Measurements from ENCODE around the gene SH3D19. TPM values are rescaled to one million over a fixed set of nuclear protein-coding genes. Genes with fewer than 3 reads are reported as not detected.

SH3D19 gene
- total and polyA plus RNA-seq, 4 donors: 40.3 to 62.1 (median 40.9) TPM

DNA sequence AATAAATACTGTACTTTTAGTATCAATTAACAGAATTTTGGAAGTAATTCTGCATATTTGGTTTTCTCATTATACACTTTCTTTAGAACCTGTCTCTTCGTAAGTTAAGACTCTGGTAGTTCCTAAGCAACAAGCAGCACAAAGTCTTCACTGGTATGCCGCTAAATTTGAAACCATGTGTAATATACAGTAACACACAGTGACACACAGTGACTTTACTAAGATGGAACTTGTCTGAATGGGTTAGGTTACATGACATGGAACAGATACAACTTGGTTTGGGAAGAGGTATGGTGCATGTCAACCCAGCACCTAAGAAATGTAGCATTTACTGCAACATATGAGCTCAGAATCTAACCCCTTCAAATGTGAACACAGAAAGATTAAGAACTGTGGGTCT, 132.0 kb downstream of the SH3D19 start:
- DNase-seq (ENCODE audit: low read depth in 4 of 6, low spot score in 6 of 6): no peak
- Histone ChIP-seq H3K27me3 (ENCODE audit: control insufficient read depth, insufficient read depth, low read length) (no peaks in the 10 kb centered on the region), H3K36me3 (ENCODE audit: control insufficient read depth, insufficient read depth, low read length) (no peaks in the 10 kb centered on the region), H3K27ac (ENCODE audit: low read depth, low read length) (no peak overlapping the region), H3K9me3 (ENCODE audit: control insufficient read depth, insufficient read depth, low read length) (no peaks in the 10 kb centered on the region), H3K4me3 (ENCODE audit: low read depth, low read length) (no peak overlapping the region), H3K4me1 (ENCODE audit: control insufficient read depth, insufficient read depth, low read length) (peaks cover 3% of the 10 kb centered on the region)
- WGBS (ENCODE audit: insufficient coverage): no CpG with 5 or more reads among the region's 2 CpGs

GRCh38 chr4:151192556-151193235, 132.7 kb downstream of the SH3D19 start:
- no peak overlapping the region for H3K4me3 ChIP-seq (ENCODE audit: low read depth, low read length)
- DNase-seq (ENCODE audit: low read depth in 4 of 6, low spot score in 6 of 6): no peak
- no CpG with 5 or more reads among the region's 1 CpG for WGBS (ENCODE audit: insufficient coverage)
- H3K27me3 ChIP-seq (ENCODE audit: control insufficient read depth, insufficient read depth, low read length): no peaks in the 10 kb centered on the region
- H3K36me3 ChIP-seq (ENCODE audit: control insufficient read depth, insufficient read depth, low read length): no peaks in the 10 kb centered on the region
- no peaks in the 10 kb centered on the region for H3K4me1 ChIP-seq (ENCODE audit: control insufficient read depth, insufficient read depth, low read length)
- H3K27ac ChIP-seq (ENCODE audit: low read depth, low read length): no peak overlapping the region
- no peaks in the 10 kb centered on the region for H3K9me3 ChIP-seq (ENCODE audit: control insufficient read depth, insufficient read depth, low read length)

- H3K27me3 ChIP-seq (ENCODE audit: control insufficient read depth, insufficient read depth, low read length): no peaks in the 10 kb centered on the region
- no peak overlapping the region for H3K4me3 ChIP-seq (ENCODE audit: low read depth, low read length)
- no peak for DNase-seq (ENCODE audit: low read depth in 4 of 6, low spot score in 6 of 6)
- H3K27ac ChIP-seq (ENCODE audit: low read depth, low read length): peak overlapping the region; percentile 7
- H3K9me3 ChIP-seq (ENCODE audit: control insufficient read depth, insufficient read depth, low read length): no peaks in the 10 kb centered on the region
- H3K4me1 ChIP-seq (ENCODE audit: control insufficient read depth, insufficient read depth, low read length): no peaks in the 10 kb centered on the region
- H3K36me3 ChIP-seq (ENCODE audit: control insufficient read depth, insufficient read depth, low read length): no peaks in the 10 kb centered on the region
- WGBS (ENCODE audit: insufficient coverage): 80% methylated on average over 3 of the region's 6 CpGs
Measured at GRCh38 chr4:151184523-151185458, 140.6 kb downstream of the SH3D19 start.

DNA sequence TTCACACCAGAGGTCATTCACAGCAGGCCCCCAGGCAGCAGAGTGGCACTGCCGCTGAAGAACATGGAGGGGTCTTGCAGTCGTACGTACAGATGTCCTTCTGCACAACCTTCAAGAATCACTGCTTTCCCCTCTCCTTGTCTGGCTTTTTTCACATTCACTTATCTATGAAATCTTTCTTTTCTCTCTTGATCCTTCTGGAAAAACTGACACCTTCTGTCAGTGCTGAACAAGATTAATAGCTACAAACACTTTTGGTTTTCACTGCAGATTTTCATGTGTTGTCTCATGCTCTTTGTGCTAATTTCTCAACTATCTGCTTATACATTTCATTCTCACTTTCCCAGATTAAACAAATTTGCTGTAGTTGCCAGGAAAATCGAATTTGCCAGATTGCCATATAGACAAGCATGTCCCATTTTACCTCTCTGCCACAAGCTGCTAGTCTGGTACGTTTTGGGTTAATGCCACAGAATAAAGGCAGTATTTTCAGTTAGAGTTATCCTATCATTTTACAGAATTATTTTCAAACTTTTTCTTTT, 142.9 kb downstream of the SH3D19 start:
- H3K9me3 ChIP-seq (ENCODE audit: control insufficient read depth, insufficient read depth, low read length): no peaks in the 10 kb centered on the region
- WGBS (ENCODE audit: insufficient coverage): 90% methylated on average over 4 of the region's 5 CpGs
- no peak overlapping the region for H3K27ac ChIP-seq (ENCODE audit: low read depth, low read length)
- no peak overlapping the region for H3K4me3 ChIP-seq (ENCODE audit: low read depth, low read length)
- H3K4me1 ChIP-seq (ENCODE audit: control insufficient read depth, insufficient read depth, low read length): no peaks in the 10 kb centered on the region
- no peaks in the 10 kb centered on the region for H3K36me3 ChIP-seq (ENCODE audit: control insufficient read depth, insufficient read depth, low read length)
- no peaks in the 10 kb centered on the region for H3K27me3 ChIP-seq (ENCODE audit: control insufficient read depth, insufficient read depth, low read length)
- peak in 1 of 6 donors; percentile 56 for DNase-seq (ENCODE audit: low read depth in 4 of 6, low spot score in 6 of 6)

DNA sequence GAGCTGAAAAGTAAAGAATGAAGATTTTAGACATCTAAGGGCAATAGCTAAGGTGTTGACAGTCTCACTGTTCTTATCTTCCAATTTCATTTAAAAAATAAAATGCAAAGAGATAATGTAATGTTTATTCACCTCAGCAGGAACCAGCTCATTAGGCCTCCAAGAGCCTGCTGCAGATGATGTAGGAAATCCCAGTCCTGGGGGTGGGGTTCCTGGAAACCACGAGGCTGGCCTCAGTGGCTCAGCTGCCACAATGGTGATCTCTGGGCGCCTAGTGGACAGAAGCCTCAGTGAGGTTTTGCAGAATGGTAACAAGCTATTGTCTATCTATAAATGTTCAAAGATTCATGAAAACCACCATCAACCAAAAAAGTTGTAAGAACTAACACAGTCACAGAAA, 148.7 kb downstream of the SH3D19 start:
- no peak for DNase-seq (ENCODE audit: low read depth in 4 of 6, low spot score in 6 of 6)
- H3K27ac ChIP-seq (ENCODE audit: low read depth, low read length): no peak overlapping the region
- no peaks in the 10 kb centered on the region for H3K9me3 ChIP-seq (ENCODE audit: control insufficient read depth, insufficient read depth, low read length)
- no peaks in the 10 kb centered on the region for H3K4me1 ChIP-seq (ENCODE audit: control insufficient read depth, insufficient read depth, low read length)
- no peaks in the 10 kb centered on the region for H3K27me3 ChIP-seq (ENCODE audit: control insufficient read depth, insufficient read depth, low read length)
- H3K36me3 ChIP-seq (ENCODE audit: control insufficient read depth, insufficient read depth, low read length): peaks cover 13% of the 10 kb centered on the region
- no peak overlapping the region for H3K4me3 ChIP-seq (ENCODE audit: low read depth, low read length)
- no CpG with 5 or more reads among the region's 2 CpGs for WGBS (ENCODE audit: insufficient coverage)

GRCh38 chr4:151175754-151176631, 149.4 kb downstream of the SH3D19 start:
- WGBS (ENCODE audit: insufficient coverage): 85% methylated on average over 4 of the region's 8 CpGs
- H3K9me3 ChIP-seq (ENCODE audit: control insufficient read depth, insufficient read depth, low read length): no peaks in the 10 kb centered on the region
- no peak overlapping the region for H3K4me3 ChIP-seq (ENCODE audit: low read depth, low read length)
- H3K27me3 ChIP-seq (ENCODE audit: control insufficient read depth, insufficient read depth, low read length): no peaks in the 10 kb centered on the region
- H3K27ac ChIP-seq (ENCODE audit: low read depth, low read length): no peak overlapping the region
- peaks cover 13% of the 10 kb centered on the region for H3K36me3 ChIP-seq (ENCODE audit: control insufficient read depth, insufficient read depth, low read length)
- no peaks in the 10 kb centered on the region for H3K4me1 ChIP-seq (ENCODE audit: control insufficient read depth, insufficient read depth, low read length)
- peak in 1 of 6 donors; percentile 6 for DNase-seq (ENCODE audit: low read depth in 4 of 6, low spot score in 6 of 6)

DNA sequence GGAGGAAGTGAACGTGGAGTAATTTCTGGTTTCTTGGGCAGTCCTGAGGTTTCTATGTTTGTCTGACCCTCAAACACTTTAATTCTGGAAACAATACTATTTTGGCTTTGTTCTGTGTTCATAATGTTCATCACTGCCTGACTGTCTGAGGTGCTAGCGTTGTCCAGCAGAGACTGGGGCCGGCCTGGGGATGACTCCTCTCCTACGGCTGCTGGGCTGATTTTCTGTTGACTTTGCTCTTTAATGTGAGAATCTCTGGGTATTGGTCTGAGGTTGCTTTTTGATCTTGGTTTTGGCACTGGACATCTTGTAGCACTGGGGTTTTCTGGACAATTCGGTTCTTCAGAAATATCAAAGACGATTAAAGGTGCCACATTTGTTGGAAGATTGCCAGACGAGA, 150.2 kb downstream of the SH3D19 start:
- H3K4me3 ChIP-seq (ENCODE audit: low read depth, low read length): no peak overlapping the region
- H3K4me1 ChIP-seq (ENCODE audit: control insufficient read depth, insufficient read depth, low read length): no peaks in the 10 kb centered on the region
- WGBS (ENCODE audit: insufficient coverage): 81% methylated on average over 5 of the region's 7 CpGs
- peak in 1 of 6 donors; percentile 55 for DNase-seq (ENCODE audit: low read depth in 4 of 6, low spot score in 6 of 6)
- peaks cover 13% of the 10 kb centered on the region for H3K36me3 ChIP-seq (ENCODE audit: control insufficient read depth, insufficient read depth, low read length)
- no peak overlapping the region for H3K27ac ChIP-seq (ENCODE audit: low read depth, low read length)
- H3K9me3 ChIP-seq (ENCODE audit: control insufficient read depth, insufficient read depth, low read length): no peaks in the 10 kb centered on the region
- H3K27me3 ChIP-seq (ENCODE audit: control insufficient read depth, insufficient read depth, low read length): no peaks in the 10 kb centered on the region

GRCh38 chr4:151174784-151175183, 150.6 kb downstream of the SH3D19 start:
- WGBS (ENCODE audit: insufficient coverage): 100% methylated on average over 2 of the region's 7 CpGs
- no peaks in the 10 kb centered on the region for H3K4me1 ChIP-seq (ENCODE audit: control insufficient read depth, insufficient read depth, low read length)
- DNase-seq (ENCODE audit: low read depth in 4 of 6, low spot score in 6 of 6): no peak

DNA sequence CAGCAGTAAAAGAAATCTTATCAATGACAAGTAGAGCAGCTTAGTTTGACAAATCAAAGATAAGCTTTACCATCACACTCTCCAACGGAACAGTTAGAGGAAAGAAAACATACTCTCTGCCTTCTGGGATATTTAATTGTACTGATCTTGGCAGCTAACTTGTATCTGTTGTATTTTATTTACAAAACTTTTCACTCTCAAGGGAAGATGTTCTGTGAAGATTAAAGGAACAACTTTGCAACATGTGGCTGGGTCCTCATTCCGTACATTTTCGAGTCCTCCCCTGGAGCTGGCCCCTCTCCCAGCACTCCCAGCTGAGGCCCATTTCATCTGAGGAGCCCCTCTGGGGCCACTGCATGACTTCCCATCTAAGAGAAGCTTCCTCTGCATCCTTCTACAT, 151.5 kb downstream of the SH3D19 start:
- H3K4me3 ChIP-seq (ENCODE audit: low read depth, low read length): no peak overlapping the region
- 50% methylated on average over 2 of the region's 3 CpGs for WGBS (ENCODE audit: insufficient coverage)
- DNase-seq (ENCODE audit: low read depth in 4 of 6, low spot score in 6 of 6): peak in 2 of 6 donors; percentile 26 to 71
- no peaks in the 10 kb centered on the region for H3K27me3 ChIP-seq (ENCODE audit: control insufficient read depth, insufficient read depth, low read length)
- H3K27ac ChIP-seq (ENCODE audit: low read depth, low read length): no peak overlapping the region
- H3K4me1 ChIP-seq (ENCODE audit: control insufficient read depth, insufficient read depth, low read length): peaks cover under 1% of the 10 kb centered on the region
- H3K36me3 ChIP-seq (ENCODE audit: control insufficient read depth, insufficient read depth, low read length): peaks cover 13% of the 10 kb centered on the region
- H3K9me3 ChIP-seq (ENCODE audit: control insufficient read depth, insufficient read depth, low read length): no peaks in the 10 kb centered on the region

More at GRCh38 chr4:151174784-151175183, 150.6 kb downstream of the SH3D19 start:
- H3K27me3 ChIP-seq (ENCODE audit: control insufficient read depth, insufficient read depth, low read length): no peaks in the 10 kb centered on the region
- H3K4me3 ChIP-seq (ENCODE audit: low read depth, low read length): no peak overlapping the region
- peaks cover 13% of the 10 kb centered on the region for H3K36me3 ChIP-seq (ENCODE audit: control insufficient read depth, insufficient read depth, low read length)
- H3K9me3 ChIP-seq (ENCODE audit: control insufficient read depth, insufficient read depth, low read length): no peaks in the 10 kb centered on the region
- H3K27ac ChIP-seq (ENCODE audit: low read depth, low read length): peak overlapping the region; percentile 13
